Thoracic aorta (tissue), 2 donors: ENCODE data around the gene FARP1. TPM values are rescaled to one million over a fixed set of nuclear protein-coding genes. Genes with fewer than 3 reads are reported as not detected.
"Not testable (repeated sequence)": the region's sequence is repeated elsewhere in the genome, so short reads cannot be mapped to it uniquely, and the experiment has no call there.

Experiments
- ATAC-seq: fragments of 150-250 bp; one replicate; pipeline ENCODE4 v1.8.0; 2017; ENCODE audit warnings: low read depth; ENCODE audit not compliant: insufficient number of reproducible peaks, low FRiP score
- DNase-seq: peaks from one replicate; pipeline ENCODE4 v3.0.0-alpha.2; 2020; ENCODE audit warnings: low spot score
- H3K27ac ChIP-seq, 2 donors: fragments of 200-600 bp; sonication (generic); 1 replicate in 1 of 2; 2 replicates in 1 of 2; pipeline ENCODE4 v1.5.1; 2016; ENCODE audit warnings: mild to moderate bottlenecking in 2 of 2, moderate library complexity in 2 of 2
- H3K27me3 ChIP-seq: fragments of 200-600 bp; sonication (generic); replicated peaks from 2 replicates; pipeline ENCODE4 v1.6.0; 2016; ENCODE audit warnings: mild to moderate bottlenecking; ENCODE audit not compliant: insufficient read depth
- H3K36me3 ChIP-seq: fragments of 200-600 bp; sonication (generic); one replicate; pipeline ENCODE4 v1.5.1; 2016
- H3K4me1 ChIP-seq, 2 donors: fragments of 200-600 bp; sonication (generic); 1 replicate in 1 of 2; 2 replicates in 1 of 2; pipeline versions ENCODE4 v1.5.1 to v1.6.0; 2016; ENCODE audit warnings: low read depth in 2 of 2, mild to moderate bottlenecking in 1 of 2; ENCODE audit not compliant: control insufficient read depth in 1 of 2
- H3K4me3 ChIP-seq: fragments of 200-600 bp; sonication (generic); 2 replicates; pipeline ENCODE4 v1.5.1; 2016; ENCODE audit warnings: mild to moderate bottlenecking
- H3K9me3 ChIP-seq: fragments of 200-600 bp; sonication (generic); 2 replicates; pipeline ENCODE4 v1.5.1; 2016
- total RNA-seq, 2 donors: library from RNA; depleted of rRNA; stranded (reverse); fragments of >200 nt; gene quantifications; one replicate each; pipeline versions ENCODE4 v1.1.0 to v1.2.3, GENCODE V29; 2016
- TF ChIP-seq, protein P1 (sequence below): fragments of 200-600 bp; sonication (generic); IDR thresholded peaks from one replicate; pipeline ENCODE4 v1.5.1; 2019; ENCODE audit warnings: antibody characterized with exemption

Gene FARP1
- total RNA-seq, 2 donors from 2014 or later: 17.6 to 30.3 TPM

DNA sequence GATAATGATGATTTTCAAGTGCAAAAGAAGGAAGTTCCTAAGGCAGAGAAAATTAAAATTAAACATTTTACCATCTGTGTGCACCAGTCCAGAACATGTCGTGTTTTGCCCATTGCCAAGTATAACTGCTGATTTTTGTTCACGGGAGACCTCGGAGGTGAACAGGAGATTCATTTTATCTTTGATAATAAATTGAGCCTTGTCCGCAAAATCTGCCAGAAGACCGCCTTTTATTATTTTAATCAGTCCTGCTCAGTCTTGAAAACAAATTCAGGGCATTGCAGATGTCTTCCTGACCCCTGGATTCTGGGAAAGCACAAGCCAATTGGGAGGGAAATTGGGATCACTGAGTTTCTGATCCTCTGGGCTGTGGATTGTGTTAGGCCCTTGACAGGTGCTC, 268.1 kb downstream of the FARP1 start:
- Histone ChIP-seq H3K9me3 (no peaks in the 10 kb centered on the region), H3K4me3 (no peak overlapping the region), H3K4me1 (no peaks in the 10 kb centered on the region), H3K36me3 (no peaks in the 10 kb centered on the region), H3K27me3 (no peaks in the 10 kb centered on the region), H3K27ac (no peak overlapping the region)
- no peak for ATAC-seq
- no peak for DNase-seq
- TF ChIP-seq, protein P1, sequence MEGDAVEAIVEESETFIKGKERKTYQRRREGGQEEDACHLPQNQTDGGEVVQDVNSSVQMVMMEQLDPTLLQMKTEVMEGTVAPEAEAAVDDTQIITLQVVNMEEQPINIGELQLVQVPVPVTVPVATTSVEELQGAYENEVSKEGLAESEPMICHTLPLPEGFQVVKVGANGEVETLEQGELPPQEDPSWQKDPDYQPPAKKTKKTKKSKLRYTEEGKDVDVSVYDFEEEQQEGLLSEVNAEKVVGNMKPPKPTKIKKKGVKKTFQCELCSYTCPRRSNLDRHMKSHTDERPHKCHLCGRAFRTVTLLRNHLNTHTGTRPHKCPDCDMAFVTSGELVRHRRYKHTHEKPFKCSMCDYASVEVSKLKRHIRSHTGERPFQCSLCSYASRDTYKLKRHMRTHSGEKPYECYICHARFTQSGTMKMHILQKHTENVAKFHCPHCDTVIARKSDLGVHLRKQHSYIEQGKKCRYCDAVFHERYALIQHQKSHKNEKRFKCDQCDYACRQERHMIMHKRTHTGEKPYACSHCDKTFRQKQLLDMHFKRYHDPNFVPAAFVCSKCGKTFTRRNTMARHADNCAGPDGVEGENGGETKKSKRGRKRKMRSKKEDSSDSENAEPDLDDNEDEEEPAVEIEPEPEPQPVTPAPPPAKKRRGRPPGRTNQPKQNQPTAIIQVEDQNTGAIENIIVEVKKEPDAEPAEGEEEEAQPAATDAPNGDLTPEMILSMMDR: no peak

DNA sequence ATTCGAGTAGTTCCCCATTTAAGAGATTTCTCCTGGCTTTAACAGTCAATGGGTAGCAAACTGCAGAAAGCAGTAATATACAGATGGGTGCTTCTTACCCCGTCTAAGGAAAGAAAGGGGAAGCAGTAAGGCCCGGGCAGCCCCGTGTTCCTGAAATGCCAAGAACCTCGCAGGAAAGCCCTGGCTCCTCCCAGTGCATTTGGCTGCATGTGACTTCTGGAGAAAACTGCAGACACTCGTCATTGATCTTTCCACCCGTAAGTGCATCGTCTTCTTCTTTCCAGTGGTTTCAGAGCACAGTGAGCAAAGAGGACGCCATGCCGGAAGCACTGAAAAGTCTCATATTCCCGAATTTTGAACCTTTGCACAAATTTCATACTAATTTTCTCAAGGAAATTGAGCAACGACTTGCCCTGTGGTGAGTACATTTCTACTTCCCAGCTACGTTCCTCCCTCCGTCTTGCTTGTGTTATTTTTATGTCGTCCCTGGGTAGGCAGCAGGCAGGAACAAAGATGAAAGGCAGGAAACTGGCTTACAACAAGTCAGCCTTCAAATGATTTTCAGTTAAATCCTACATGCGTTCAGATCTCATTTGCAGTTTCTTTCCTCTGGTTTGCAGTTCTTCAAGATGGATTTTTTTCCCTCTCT, 268.8 kb downstream of the FARP1 start:
- TF ChIP-seq, protein P1: no peak
- H3K9me3 ChIP-seq: no peaks in the 10 kb centered on the region
- ATAC-seq: no peak
- H3K27ac ChIP-seq: no peak overlapping the region
- no peak for DNase-seq
- no peaks in the 10 kb centered on the region for H3K36me3 ChIP-seq
- no peaks in the 10 kb centered on the region for H3K4me1 ChIP-seq
- H3K4me3 ChIP-seq: peak overlapping the region; percentile 22
- H3K27me3 ChIP-seq: no peaks in the 10 kb centered on the region

- ATAC-seq, H3K4me1 ChIP-seq, H3K36me3 ChIP-seq, H3K9me3 ChIP-seq, H3K27me3 ChIP-seq, H3K27ac ChIP-seq, DNase-seq, H3K4me3 ChIP-seq: not testable (repeated sequence)
Measured at GRCh38 chr13:98413278-98413677, 270.4 kb downstream of the FARP1 start.

DNA sequence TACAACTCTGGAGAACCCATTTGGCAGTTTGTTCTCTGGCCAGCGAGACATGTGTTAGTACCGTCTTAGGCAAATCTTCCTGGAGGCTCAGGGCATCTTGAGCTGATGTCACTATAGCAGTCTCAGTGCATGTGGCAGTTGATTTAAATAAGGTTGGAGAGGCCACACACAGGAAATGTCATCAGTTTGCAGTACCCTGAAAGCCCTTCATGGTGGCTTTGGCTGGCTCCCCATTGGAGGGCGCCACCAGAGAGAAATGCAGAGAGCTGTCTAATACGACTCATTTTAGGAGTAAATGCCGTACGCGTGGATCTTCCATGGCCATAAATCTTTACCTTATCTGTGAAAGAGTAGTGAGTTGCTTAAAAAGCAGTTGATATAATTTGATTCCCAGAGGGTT, 270.9 kb downstream of the FARP1 start:
- Histone ChIP-seq H3K4me3 (no peak overlapping the region), H3K27ac (no peak overlapping the region), H3K36me3 (no peaks in the 10 kb centered on the region), H3K9me3 (no peaks in the 10 kb centered on the region), H3K4me1 (no peaks in the 10 kb centered on the region), H3K27me3 (no peaks in the 10 kb centered on the region)
- DNase-seq: no peak
- no peak for ATAC-seq
- TF ChIP-seq, protein P1: no peak

- TF ChIP-seq, protein P1: no peak
- ATAC-seq (no peak), DNase-seq (no peak)
- no peaks in the 10 kb centered on the region for H3K4me1 ChIP-seq
- no peaks in the 10 kb centered on the region for H3K36me3 ChIP-seq
- H3K4me3 ChIP-seq: no peak overlapping the region
- no peak overlapping the region for H3K27ac ChIP-seq
- no peaks in the 10 kb centered on the region for H3K27me3 ChIP-seq
- no peaks in the 10 kb centered on the region for H3K9me3 ChIP-seq
Measured at GRCh38 chr13:98415326-98416070, 272.6 kb downstream of the FARP1 start.
